ENCODE data around the gene MDH1B.

MDH1B gene

GRCh38 chr2:206713746-206714145 lies 51.4 kb downstream of the MDH1B start:
- no peak overlapping the region for H3K4me3 ChIP-seq (replicated peaks; ENCODE audit: insufficient read depth, low read length)
- DNase-seq (ENCODE audit: low read depth in 1 of 2, low spot score in 1 of 2): no peak

GRCh38 chr2:206708286-206708685 lies 56.8 kb downstream of the MDH1B start:
- TF ChIP-seq CTCF (IDR thresholded peaks at IDR 0.05; ENCODE audit: insufficient read depth, low read length) (no peak), GABPA (IDR thresholded peaks at IDR 0.05; ENCODE audit: low read depth) (no peak), POLR2AphosphoS5 (IDR thresholded peaks at IDR 0.05; ENCODE audit: low read depth) (no peak), SPI1 (IDR thresholded peaks at IDR 0.05; ENCODE audit: borderline replicate concordance, low read depth) (no peak)
- TF ChIP-seq, protein P1, sequence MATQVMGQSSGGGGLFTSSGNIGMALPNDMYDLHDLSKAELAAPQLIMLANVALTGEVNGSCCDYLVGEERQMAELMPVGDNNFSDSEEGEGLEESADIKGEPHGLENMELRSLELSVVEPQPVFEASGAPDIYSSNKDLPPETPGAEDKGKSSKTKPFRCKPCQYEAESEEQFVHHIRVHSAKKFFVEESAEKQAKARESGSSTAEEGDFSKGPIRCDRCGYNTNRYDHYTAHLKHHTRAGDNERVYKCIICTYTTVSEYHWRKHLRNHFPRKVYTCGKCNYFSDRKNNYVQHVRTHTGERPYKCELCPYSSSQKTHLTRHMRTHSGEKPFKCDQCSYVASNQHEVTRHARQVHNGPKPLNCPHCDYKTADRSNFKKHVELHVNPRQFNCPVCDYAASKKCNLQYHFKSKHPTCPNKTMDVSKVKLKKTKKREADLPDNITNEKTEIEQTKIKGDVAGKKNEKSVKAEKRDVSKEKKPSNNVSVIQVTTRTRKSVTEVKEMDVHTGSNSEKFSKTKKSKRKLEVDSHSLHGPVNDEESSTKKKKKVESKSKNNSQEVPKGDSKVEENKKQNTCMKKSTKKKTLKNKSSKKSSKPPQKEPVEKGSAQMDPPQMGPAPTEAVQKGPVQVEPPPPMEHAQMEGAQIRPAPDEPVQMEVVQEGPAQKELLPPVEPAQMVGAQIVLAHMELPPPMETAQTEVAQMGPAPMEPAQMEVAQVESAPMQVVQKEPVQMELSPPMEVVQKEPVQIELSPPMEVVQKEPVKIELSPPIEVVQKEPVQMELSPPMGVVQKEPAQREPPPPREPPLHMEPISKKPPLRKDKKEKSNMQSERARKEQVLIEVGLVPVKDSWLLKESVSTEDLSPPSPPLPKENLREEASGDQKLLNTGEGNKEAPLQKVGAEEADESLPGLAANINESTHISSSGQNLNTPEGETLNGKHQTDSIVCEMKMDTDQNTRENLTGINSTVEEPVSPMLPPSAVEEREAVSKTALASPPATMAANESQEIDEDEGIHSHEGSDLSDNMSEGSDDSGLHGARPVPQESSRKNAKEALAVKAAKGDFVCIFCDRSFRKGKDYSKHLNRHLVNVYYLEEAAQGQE (IDR thresholded peaks at IDR 0.05; ENCODE audit: insufficient replicate concordance, low read depth): no peak
- H3K4me3 ChIP-seq (replicated peaks; ENCODE audit: insufficient read depth, low read length): no peak overlapping the region
- H3K27ac ChIP-seq (replicated peaks): no peak overlapping the region
- no peaks in the 10 kb centered on the region for H3K27me3 ChIP-seq (ENCODE audit: insufficient read depth, poor library complexity, severe bottlenecking)
- no peak for DNase-seq (ENCODE audit: low read depth in 1 of 2, low spot score in 1 of 2)

More at GRCh38 chr2:206713746-206714145, 51.4 kb downstream of the MDH1B start:
- no peak overlapping the region for H3K27ac ChIP-seq (replicated peaks)
- no peaks in the 10 kb centered on the region for H3K27me3 ChIP-seq (ENCODE audit: insufficient read depth, poor library complexity, severe bottlenecking)
- TF ChIP-seq POLR2AphosphoS5 (IDR thresholded peaks at IDR 0.05; ENCODE audit: low read depth) (no peak), CTCF (IDR thresholded peaks at IDR 0.05; ENCODE audit: insufficient read depth, low read length) (no peak), SPI1 (IDR thresholded peaks at IDR 0.05; ENCODE audit: borderline replicate concordance, low read depth) (no peak), GABPA (IDR thresholded peaks at IDR 0.05; ENCODE audit: low read depth) (no peak)
- TF ChIP-seq, protein P1 (IDR thresholded peaks at IDR 0.05; ENCODE audit: insufficient replicate concordance, low read depth): no peak

- Histone ChIP-seq H3K4me3 (replicated peaks; ENCODE audit: insufficient read depth, low read length) (no peak overlapping the region), H3K27me3 (ENCODE audit: insufficient read depth, poor library complexity, severe bottlenecking) (no peaks in the 10 kb centered on the region)
- TF ChIP-seq, protein P1 (IDR thresholded peaks at IDR 0.05; ENCODE audit: insufficient replicate concordance, low read depth): no peak
- TF ChIP-seq SPI1 (IDR thresholded peaks at IDR 0.05; ENCODE audit: borderline replicate concordance, low read depth): no peak
- TF ChIP-seq CTCF (IDR thresholded peaks at IDR 0.05; ENCODE audit: insufficient read depth, low read length): no peak
- TF ChIP-seq GABPA (IDR thresholded peaks at IDR 0.05; ENCODE audit: low read depth): no peak
- no peak for TF ChIP-seq POLR2AphosphoS5 (IDR thresholded peaks at IDR 0.05; ENCODE audit: low read depth)
Measured at GRCh38 chr2:206707164-206707701, 57.9 kb downstream of the MDH1B start.

More at GRCh38 chr2:206707164-206707701, 57.9 kb downstream of the MDH1B start:
- no peak overlapping the region for H3K27ac ChIP-seq (replicated peaks)
- DNase-seq (ENCODE audit: low read depth in 1 of 2, low spot score in 1 of 2): no peak
